BE2C (cell line): ENCODE data around the gene MON1A. TPM values are rescaled to one million over a fixed set of nuclear protein-coding genes. Genes with fewer than 3 reads are reported as not detected.

Source experiments
- DNase-seq: peaks from one replicate; pipeline ENCODE4 v3.0.0-alpha.2; 2020
- H3K27me3 ChIP-seq: fragments of 250-450 bp; sonication (Bioruptor Pico); 2 replicates; pipeline ENCODE4 v1.5.1; 2020; ENCODE audit warnings: mild to moderate bottlenecking
- H3K36me3 ChIP-seq: fragments of 250-450 bp; sonication (Bioruptor Pico); 2 replicates; pipeline ENCODE4 v1.5.1; 2020; ENCODE audit warnings: mild to moderate bottlenecking
- H3K4me1 ChIP-seq: fragments of 250-450 bp; sonication (Bioruptor Pico); 2 replicates; pipeline ENCODE4 v1.5.1; 2020
- H3K4me3 ChIP-seq: 2 replicates; pipeline ENCODE4 v1.5.1; 2011; ENCODE audit warnings: low read depth, low read length
- H3K9me3 ChIP-seq: fragments of 250-450 bp; sonication (Bioruptor Pico); 2 replicates; pipeline ENCODE4 v1.5.1; 2020
- polyA plus RNA-seq: library from polyadenylated mRNA; unstranded; fragments of >200 nt; gene quantifications from one replicate; pipeline ENCODE4 v1.2.1, GENCODE V29; 2012; ENCODE audit warnings: low read depth, missing spikeins; ENCODE audit not compliant: insufficient read length, insufficient read depth
- TF ChIP-seq, protein P1 (sequence below): IDR thresholded peaks from 2 replicates; pipeline ENCODE4 v1.5.1; 2012; ENCODE audit warnings: mild to moderate bottlenecking, low read depth, low read length

Gene MON1A, protein sequence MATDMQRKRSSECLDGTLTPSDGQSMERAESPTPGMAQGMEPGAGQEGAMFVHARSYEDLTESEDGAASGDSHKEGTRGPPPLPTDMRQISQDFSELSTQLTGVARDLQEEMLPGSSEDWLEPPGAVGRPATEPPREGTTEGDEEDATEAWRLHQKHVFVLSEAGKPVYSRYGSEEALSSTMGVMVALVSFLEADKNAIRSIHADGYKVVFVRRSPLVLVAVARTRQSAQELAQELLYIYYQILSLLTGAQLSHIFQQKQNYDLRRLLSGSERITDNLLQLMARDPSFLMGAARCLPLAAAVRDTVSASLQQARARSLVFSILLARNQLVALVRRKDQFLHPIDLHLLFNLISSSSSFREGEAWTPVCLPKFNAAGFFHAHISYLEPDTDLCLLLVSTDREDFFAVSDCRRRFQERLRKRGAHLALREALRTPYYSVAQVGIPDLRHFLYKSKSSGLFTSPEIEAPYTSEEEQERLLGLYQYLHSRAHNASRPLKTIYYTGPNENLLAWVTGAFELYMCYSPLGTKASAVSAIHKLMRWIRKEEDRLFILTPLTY
- 40.9 TPM for polyA plus RNA-seq

DNA sequence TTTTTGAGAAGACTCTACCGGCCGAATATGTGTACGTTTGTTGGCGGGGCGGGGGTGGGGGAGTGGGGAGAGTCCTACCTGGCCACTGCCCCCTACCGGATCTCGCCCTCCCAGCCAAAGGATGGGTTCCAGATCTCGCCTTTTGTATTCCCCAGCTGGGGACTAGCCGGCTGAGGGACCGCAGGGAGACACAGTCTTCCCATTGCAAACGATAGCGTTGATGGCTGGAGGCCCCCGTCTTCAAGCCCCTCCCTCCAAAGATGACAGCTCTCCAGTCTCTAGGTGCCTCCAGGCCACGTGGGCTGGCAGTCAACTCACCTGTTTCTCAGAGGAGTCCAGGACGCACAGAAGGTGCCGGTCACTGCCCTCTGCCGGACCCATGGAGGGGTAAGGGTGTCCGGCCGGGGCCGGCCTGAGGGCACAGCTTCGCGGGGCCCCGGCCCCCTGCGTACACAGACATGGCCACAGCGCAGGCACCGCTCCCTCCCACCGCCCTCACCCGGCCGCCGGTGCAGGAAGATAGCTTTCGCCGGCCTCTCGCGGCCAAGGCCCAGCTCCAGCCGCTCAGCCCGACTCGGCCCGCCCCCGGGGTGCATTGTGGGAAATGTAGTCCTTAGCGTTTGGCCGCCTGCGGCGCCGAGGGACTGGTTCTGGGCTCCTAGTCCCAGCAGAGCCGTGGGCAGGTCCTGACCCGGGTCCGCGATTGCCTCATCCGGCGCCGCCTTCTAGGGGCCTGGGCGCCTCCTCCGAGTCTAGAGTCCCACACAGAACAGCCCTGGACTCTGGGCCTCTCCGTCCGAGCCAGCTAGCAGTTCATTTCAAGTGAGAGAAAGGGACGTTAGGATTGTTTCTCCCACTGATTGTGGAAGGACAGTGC lies at the start of gene MON1A:
Gene MON1A, minus strand, starts transcription at position 521 of the 877 bp plus-strand sequence. CDS start 16,465 bp downstream, outside the sequence.
- no peaks in the 10 kb centered on the region for H3K27me3 ChIP-seq
- TF ChIP-seq, protein P1, sequence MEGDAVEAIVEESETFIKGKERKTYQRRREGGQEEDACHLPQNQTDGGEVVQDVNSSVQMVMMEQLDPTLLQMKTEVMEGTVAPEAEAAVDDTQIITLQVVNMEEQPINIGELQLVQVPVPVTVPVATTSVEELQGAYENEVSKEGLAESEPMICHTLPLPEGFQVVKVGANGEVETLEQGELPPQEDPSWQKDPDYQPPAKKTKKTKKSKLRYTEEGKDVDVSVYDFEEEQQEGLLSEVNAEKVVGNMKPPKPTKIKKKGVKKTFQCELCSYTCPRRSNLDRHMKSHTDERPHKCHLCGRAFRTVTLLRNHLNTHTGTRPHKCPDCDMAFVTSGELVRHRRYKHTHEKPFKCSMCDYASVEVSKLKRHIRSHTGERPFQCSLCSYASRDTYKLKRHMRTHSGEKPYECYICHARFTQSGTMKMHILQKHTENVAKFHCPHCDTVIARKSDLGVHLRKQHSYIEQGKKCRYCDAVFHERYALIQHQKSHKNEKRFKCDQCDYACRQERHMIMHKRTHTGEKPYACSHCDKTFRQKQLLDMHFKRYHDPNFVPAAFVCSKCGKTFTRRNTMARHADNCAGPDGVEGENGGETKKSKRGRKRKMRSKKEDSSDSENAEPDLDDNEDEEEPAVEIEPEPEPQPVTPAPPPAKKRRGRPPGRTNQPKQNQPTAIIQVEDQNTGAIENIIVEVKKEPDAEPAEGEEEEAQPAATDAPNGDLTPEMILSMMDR, result peak; percentile 27; the same call in 1 of the 2 replicates
- no peaks in the 10 kb centered on the region for H3K36me3 ChIP-seq
- no peaks in the 10 kb centered on the region for H3K4me1 ChIP-seq
- peak; percentile 91 for DNase-seq
- H3K9me3 ChIP-seq, result no peaks in the 10 kb centered on the region
- H3K4me3 ChIP-seq, result peak within 1 kb of the TSS; percentile 81

DNA sequence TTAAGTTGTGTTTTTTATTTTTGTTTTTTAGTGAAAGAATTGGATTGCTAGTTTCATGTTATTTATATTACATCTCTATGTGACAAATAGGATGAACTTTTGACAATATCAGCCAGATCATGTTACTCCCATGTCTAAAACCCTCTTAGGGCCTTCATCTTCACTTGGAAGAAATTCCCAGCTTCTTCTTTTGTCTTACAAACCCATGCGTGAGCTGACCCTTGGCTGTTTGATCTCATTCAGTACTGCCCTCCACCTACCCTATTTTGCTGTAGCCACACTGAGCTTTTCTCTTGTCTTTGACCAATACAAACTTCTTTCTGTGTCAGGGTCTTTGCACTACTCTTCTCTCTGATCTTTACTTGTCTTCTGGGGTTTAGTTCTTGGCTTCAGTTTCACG lies 47.3 kb upstream of the MON1A start:
- no peaks in the 10 kb centered on the region for H3K36me3 ChIP-seq
- no peak overlapping the region for H3K4me3 ChIP-seq
- no peaks in the 10 kb centered on the region for H3K9me3 ChIP-seq
- no peaks in the 10 kb centered on the region for H3K4me1 ChIP-seq
- TF ChIP-seq, protein P1, result no peak
- no peak for DNase-seq
- H3K27me3 ChIP-seq, result no peaks in the 10 kb centered on the region

DNA sequence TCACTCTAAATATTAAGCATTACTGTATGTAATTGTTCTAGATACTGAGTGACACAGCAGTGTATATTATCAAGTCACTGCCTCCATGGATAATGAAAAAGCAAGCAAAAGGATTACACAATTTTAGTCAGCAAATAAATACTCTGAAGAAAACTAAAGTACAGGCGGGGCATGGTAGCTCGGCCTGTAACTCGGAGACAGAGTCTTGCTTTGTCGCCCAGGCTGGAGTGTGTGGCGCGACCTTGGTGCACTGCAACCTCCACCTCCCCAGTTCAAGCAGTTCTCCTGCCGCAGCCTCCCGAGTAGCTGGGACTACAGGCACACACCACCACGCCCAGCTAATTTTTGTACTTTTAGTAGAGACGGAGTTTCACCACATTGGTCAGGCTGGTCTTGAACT lies 43.0 kb upstream of the MON1A start:
- TF ChIP-seq, protein P1, result no peak
- H3K4me3 ChIP-seq, result no peak overlapping the region
- H3K36me3 ChIP-seq, result no peaks in the 10 kb centered on the region; the same call in 1 of the 2 replicates
- H3K4me1 ChIP-seq, result no peaks in the 10 kb centered on the region
- no peaks in the 10 kb centered on the region for H3K27me3 ChIP-seq
- no peak for DNase-seq
- no peaks in the 10 kb centered on the region for H3K9me3 ChIP-seq

DNA sequence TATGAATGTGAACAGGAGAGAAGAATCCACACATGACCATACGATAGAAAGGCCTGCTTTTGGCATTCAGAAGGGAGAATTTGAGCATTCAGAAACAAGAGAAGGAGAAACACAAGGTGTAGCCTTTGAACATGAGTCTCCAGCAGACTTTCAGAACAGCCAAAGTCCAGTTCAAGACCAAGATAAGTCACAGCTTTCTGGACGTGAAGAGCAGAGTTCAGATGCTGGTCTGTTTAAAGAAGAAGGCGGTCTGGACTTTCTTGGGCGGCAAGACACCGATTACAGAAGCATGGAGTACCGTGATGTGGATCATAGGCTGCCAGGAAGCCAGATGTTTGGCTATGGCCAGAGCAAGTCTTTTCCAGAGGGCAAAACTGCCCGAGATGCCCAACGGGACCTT lies 38.7 kb upstream of the MON1A start:
- TF ChIP-seq, protein P1, result no peak
- no peak overlapping the region for H3K4me3 ChIP-seq
- no peaks in the 10 kb centered on the region for H3K9me3 ChIP-seq
- no peak for DNase-seq
- no peaks in the 10 kb centered on the region for H3K4me1 ChIP-seq
- no peaks in the 10 kb centered on the region for H3K27me3 ChIP-seq
- no peaks in the 10 kb centered on the region; the same call in 1 of the 2 replicates for H3K36me3 ChIP-seq

DNA sequence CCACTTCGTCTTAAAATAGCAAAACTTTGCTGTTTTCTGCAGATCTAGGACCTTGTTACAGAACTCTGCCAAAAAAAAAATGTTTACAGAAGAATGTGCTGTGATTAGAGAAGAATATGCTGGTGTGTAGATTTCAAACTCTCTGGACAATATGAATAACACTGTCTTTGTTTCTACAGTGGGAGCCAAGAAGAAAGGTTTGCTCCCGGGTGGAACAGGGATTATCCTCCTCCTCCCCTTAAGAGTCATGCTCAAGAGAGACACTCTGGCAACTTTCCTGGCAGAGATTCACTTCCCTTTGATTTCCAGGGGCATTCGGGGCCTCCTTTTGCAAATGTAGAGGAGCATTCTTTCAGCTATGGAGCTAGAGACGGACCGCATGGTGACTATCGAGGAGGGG lies 37.7 kb upstream of the MON1A start:
- Histone ChIP-seq H3K36me3 (no peaks in the 10 kb centered on the region; the same call in 1 of the 2 replicates), H3K4me1 (no peaks in the 10 kb centered on the region), H3K9me3 (no peaks in the 10 kb centered on the region), H3K4me3 (no peak overlapping the region), H3K27me3 (no peaks in the 10 kb centered on the region)
- no peak for DNase-seq
- TF ChIP-seq, protein P1, result no peak
